Hypothalamus (tissue), 51 donors: ENCODE data around the gene CCDC71.
A peak's percentile ranks its signal among the peaks of the same experiment; 100 is the strongest.

Source experiments
- DNase-seq, 51 donors: peaks; one replicate each; lab custom pipeline; 2025; lab: John Stamatoyannopoulos, UW

The CCDC71 gene

DNA sequence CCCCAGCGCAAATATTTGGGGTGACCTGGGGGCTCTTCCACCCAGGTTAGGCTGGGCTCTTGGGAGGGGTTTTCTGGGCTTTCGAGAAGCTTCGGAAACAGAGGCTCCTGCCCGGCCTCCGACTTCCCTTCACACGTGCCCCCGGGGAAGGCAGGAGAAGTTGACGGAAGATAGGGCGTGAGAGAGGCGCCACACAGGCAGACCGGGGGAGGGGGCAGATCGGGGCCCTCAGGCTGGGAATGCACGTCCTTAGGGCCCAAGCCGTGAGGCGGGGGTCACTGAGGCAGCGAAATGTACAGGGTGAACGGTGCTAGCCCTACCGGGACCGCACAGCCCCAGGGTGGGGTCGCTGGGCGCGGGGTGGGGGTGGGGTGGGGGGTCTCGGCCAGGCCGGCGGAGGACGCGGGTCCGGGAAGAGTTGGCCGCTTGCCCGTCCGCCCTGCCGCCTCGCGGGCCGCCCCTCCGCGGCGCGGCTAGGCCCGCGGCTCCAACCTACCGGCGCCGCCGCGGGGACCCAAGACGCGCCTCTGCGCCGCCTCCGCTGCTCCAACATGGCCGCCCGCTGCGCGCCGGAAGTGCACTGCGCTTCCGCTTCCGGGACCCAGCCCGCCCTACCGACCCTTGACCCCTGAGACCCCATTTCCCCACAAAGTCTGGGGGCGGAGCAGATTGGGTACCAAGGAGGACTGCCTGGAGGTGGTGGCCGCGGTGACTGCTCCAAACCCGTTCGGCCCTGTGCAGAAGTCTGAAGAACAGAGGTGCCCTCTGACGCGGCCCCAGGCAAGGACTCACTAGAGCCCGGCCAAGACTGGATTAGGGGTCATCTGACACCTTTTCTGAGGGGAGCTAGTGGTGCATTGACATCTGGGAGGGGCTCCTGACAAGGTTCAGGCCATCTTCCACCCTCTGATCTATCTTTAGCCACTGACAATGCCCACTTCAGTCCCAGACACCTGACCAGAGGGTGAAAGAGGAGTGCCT is at the start of gene CCDC71:
Gene CCDC71, minus strand, starts transcription at position 561 of the 981 bp plus-strand sequence. CDS start 2,123 bp downstream, outside the sequence.
- peak in 50 of 51 donors; percentile 2 to 73 (median 46) for DNase-seq

DNA sequence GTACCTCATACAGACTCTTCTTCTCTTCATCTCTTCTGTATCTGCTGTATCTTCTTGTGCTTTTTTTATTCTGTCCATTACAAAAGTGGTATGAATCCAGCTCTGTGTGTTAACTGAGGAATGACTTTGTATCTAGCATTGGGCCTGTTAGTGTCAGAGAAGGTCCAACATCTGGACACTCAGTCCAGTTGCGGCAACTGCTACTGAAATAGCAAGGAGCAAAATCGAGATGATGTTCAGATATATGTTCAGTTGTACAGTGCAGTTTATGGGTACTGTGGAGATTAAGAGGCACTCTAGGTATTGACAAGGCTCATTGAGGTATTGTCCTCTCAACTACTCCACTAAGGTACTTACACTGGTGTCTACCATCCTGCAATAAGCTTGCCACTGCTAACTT is 47.9 kb upstream of the CCDC71 start:
- DNase-seq, result no peak

DNA sequence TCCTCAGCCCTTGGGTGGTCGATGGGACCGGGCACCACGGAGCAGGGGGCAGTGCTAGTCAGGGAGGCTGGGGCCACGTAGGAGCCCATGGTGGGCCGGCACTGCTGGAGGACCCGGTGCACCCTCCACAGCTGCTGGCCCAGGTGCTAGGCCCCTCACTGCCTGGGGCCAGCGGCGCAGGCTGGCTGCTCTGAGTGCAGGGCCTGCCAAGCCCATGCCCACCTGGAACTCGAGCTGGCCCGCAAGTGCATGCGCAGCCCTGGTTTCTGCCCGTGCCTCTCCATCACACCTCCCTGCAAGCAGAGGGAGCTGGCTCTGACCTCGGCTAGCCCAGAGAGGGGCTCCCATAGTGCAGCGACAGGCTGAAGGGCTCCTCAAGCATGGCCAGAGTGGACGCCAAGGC is 47.4 kb upstream of the CCDC71 start:
- no peak for DNase-seq

DNA sequence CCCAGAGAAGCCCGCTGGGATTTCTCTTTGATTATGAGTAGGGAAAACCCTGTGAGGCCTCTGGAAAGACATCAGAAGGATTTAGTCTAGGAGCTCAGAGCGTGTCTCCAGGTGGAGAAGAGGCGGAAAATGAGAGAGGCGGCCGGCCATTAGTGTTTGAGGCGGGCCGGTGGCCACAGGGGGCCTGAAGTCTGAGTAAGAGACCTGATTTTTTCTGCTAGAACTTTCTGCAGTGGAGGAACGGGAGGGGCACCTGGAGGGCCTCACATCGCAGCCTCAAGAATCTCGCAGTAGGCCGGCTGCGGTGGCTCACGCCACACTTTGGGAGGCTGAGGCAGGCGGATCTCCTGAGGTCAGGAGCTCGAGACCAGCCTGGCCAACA is 33.8 kb upstream of the CCDC71 start:
- DNase-seq, result no peak

DNA sequence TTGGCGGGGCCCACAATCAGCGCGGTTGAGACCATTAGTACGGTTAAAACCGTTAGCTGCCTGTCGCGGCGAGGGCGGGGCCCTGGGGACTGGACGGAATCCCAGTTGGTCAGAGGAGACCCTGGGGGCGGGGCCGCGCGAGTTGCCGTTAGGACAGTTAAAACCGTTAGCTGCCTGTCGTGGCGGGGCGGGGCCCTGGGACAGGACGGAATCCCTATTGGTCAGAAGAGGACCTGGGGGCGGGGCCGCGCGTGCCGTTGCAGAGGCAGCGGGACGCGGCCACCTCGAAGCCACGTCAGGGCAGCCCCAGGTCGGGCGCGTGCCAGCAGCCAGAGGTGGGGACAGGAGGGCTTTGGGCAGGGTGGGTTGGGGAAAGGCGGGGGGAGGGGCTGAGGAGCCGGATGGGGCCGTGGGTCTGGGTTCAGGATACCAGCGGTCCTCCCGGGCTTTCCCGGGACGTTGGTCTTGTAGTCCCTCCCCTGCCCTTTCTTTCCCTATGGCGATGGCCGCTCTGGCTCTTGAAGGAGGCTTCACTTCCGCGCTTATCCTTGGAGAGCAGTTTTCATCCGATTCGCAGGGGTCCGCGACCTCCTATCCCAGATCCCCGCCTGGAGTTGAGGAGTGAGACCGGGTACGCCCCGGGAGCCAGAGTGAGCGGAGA is 33.2 kb upstream of the CCDC71 start:
- peak in 40 of 51 donors; percentile 7 to 85 (median 49) for DNase-seq

DNA sequence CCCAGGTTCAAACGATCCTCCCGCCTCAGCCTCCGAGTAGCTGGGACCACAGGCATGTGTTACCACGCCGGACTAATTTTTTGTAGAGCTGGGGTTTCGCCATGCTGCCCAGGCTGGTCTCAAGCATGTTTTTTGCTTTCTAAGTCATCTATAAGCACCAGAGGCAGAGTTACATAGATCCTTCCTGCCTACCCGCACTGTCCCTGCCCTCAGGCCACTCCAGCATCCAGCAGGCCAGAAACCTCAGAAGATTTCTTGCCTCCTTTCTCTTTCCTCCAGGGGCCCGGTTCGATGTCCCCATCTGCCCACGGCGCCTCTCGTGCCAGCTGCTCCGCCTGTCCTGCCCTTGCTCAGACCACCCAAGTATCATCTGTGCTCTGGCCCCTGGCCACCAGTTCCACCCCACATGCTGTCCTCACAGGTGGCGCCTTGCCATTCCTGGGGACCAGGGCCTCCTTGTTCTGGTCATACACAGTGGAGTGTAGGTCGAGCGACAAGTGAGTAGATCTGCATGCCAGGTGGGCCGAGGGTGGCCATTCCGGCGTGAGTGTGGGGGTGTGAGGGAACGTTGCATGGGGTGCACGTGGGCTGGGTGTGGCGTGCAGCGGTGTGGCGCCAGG is 32.6 kb upstream of the CCDC71 start:
- no peak for DNase-seq

DNA sequence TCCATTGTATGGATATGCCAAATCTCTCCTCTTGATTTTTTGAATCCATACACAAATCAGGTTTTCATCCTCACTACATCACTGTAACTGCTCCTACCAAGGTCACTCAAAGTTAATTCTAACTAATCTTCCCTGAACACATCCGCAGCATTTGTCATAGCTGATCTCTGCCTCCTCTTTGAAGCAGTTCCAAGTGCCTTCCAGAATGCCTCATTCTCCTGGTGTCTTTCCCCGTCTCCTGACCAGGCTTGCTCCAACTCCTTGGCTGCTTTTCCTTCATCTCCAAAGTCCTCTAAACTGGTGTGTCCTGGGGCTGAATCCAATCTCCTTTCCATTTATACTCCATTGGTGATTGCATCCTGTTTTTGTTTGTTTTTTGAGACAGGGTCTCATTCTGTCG is 32.0 kb upstream of the CCDC71 start:
- no peak for DNase-seq

DNA sequence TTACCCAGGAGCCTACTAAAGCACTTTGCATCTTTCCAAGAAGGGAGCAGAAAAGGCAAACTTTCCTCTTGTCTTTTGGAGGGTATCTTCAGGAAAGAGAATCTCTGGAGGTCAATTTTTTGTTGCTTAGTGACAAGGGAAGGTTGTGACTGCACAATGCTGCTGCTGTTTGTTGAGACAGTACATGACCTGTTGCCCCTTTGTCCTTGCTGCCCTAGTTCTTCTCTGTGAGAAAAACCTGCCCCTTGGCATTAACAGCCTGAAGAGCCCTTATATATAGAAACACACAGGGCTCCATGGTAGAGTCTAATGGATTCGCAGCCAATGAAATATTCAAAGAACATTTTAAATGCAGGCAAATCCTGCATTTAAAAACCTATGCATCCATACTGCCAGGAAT is 25.6 kb upstream of the CCDC71 start:
- DNase-seq, result no peak

DNA sequence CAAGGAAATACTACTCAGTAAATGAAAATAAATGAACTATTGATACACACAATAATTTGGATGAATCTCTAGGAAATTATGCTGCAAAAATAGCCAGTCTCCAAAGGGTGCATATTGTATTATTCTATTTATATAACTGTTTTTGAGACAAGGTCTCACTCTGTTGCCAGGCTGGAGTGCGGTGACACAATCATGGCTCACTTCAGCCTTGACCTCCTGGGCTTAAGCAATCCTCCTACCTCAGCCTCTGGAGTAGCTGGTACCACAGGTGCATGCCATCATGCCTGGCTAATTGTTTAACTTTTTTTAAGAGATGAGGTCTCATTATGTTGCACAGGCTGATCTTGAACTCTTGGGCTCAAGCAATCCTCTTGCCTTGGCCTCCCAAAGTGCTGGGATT is 17.7 kb upstream of the CCDC71 start:
- no peak for DNase-seq

DNA sequence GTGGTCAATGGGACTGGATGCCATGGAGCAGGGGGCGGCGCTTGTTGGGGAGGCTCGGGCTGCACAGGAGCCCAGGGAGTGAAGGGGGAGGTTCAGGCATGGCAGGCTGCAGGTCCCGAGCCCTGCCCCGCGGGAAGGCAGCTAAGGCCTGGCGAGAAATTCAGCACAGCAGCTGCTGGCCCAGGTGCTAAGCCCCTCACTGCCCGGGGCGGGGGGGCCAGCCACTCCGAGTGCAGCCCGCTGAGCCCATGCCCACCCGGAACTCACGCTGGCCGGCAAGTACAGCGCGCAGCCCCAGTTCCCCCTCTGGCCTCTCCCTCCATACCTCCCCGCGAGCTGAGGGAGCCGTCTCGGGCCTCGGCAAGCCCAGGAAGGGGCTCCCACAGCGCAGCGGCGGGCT is 16.6 kb upstream of the CCDC71 start:
- DNase-seq, result no peak

DNA sequence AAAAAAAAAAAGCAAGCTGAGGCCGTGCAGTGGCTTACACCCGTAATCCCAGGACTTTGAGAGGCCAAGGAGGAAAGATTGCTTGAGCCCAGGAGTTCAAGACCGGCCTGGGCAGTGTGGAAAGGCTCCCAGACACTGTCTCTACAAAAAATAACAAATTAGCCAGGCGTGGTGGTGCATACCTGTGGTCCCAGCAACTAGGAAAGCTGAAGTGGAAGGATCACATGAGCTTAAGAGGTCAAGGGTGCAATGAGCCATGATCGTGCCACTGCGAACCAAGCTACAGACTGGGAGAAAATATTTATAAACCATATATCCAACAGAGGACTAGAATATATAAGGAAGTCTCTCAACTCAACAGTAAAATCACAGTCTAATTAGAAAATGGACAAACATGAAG is 15.2 kb upstream of the CCDC71 start:
- no peak for DNase-seq

DNA sequence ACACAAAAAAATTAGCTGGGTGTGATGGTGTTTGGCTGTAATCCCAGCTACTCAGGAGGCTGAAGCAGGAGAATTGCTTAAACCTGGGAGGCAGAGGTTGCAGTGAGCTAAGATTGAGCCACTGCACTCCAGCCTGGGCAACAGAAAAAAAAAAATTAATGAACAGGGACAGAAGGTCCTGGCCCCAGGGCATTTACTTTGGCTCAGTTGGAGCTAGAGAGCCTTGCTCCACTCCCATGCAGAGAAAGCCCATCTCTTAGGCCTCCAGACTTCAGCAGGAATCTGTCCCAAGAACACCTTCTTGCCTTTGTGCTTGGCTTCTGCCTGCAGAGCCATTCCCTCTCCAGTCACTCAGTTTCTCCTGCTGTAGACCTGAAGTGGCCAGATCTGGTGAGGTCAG is 14.0 kb upstream of the CCDC71 start:
- no peak for DNase-seq

DNA sequence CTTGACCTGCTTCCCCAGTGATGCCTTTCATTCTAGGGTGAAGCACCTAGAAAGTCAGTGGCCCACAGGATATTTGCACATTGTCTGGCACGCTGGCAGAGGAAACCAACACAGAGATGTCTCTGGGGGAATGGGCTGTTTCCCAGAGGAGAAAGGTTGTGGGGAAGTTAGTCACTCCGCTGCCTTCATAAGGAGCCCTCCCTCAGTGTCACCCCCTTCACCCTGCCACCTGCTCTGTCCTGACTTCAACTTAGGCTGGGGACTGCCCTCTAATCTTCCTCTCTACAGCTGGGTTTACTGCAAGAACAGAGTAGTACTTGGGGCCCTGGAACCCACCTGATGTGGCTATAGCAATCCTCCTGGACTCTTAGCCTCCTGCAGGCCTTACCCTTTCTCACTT is 10.9 kb upstream of the CCDC71 start:
- no peak for DNase-seq

DNA sequence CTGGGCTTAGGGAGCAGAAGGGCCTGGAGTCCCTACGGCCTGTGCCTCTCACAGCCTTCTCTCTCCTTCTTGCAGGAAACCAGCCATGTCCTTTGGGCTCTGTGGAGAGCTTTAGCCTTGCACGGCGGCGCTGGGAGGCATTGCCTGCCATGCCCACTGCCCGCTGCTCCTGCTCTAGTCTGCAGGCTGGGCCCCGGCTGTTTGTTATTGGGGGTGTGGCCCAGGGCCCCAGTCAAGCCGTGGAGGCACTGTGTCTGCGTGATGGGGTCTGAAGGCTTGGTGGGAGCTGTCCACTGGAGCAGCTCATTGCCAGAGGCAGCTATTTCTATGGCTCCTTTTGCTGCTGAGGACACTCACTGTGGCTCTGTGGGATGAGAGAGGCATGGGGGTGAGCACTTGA is 9.4 kb upstream of the CCDC71 start:
- DNase-seq, result no peak

DNA sequence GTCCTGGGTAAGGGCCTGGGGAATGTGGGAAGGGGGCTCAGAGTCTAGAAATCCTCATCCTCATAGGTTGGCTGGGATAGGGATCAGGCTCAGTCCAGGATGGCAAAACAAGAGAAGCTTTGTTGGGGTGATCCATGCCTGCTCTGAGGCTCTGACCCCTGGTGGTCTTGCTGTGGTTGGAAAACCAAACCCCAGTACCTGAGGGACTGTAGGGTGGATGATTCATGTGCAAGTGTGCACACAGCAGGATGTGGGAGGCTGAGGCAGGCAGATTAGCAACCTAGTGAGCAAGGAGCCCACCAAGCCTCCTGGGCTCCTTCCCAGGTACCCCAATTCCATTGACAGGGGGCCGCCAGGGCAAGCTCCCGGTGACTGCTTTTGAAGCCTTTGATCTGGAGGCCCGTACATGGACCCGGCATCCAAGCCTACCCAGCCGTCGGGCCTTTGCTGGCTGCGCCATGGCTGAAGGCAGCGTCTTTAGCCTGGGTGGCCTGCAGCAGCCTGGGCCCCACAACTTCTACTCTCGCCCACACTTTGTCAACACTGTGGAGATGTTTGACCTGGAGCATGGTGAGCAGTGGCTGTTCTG is 8.4 kb upstream of the CCDC71 start:
- peak in 1 of 51 donors; percentile 15 for DNase-seq

DNA sequence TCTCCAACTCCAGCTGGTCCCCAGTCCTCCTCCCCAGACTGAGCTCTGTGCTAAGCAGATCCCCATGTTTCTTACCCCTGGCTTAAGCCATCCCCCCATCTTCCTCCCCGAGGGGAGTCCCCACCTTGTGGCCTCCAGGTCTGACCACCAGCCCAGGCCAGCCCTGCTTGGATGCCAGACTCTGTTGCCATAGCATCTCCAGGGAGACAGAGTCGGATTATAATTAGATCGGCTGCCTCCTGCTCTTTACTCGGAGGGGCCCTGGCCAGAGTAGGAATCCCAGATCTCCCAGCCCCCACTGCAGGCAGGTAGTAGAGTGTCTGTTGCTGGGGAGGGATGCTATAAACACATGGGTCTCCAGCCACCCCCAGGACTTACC is 7.7 kb upstream of the CCDC71 start:
- peak in 5 of 51 donors; percentile 11 to 48 (median 13) for DNase-seq

DNA sequence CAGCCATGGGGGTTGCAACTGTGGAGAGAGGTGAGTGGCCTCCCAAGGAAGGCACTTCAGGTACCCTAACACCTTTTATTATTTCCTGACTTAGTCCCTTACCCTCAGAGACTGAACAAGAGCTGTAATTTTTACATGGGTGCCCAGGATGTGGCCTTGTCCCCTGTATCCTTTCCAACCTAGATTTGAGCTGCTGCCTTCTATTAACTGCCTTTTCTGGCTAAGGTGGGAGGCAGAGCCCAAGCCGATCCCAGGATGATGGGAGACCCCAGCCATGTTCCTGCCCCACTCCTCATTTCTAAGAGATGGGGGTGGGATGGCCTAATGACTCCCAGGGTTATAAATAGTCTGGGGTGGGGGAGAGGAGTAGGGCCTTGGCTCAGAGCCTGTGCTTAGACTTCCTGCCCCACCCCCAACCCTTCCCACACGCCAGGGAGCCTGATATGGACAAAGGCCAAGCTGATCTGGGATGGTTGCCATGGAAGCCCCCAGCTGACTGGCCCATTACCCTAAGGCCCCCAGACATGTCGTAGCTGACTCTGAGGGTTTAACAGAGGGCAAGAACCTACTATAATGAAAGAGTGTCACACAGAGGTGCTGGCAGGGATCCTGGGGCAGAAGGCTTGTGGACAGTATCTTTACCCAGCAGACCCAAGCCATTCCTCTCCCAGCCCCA is 7.1 kb upstream of the CCDC71 start:
- DNase-seq, result peak in 2 of 51 donors; percentile 8 to 10

DNA sequence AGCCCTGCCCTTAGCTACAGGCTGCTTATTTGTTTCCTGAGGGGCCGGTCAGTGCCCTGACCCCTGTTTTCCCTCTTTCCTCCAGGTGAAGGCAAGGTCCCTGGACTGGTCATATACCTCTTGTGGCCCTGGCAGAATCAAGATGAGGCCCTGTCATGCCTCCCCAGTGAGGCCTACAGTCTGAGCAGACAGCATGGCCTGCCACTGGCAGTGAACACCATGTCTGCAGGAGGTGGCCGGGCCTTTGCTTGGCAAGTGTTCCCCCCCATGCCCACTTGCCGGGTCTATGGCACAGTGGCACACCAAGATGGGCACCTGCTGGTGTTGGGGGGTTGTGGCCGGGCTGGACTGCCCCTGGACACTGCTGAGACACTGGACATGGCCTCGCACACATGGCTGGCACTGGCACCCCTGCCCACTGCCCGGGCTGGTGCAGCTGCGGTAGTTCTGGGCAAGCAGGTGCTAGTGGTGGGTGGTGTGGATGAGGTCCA is 6.5 kb upstream of the CCDC71 start:
- peak in 3 of 51 donors; percentile 6 to 10 (median 10) for DNase-seq

DNA sequence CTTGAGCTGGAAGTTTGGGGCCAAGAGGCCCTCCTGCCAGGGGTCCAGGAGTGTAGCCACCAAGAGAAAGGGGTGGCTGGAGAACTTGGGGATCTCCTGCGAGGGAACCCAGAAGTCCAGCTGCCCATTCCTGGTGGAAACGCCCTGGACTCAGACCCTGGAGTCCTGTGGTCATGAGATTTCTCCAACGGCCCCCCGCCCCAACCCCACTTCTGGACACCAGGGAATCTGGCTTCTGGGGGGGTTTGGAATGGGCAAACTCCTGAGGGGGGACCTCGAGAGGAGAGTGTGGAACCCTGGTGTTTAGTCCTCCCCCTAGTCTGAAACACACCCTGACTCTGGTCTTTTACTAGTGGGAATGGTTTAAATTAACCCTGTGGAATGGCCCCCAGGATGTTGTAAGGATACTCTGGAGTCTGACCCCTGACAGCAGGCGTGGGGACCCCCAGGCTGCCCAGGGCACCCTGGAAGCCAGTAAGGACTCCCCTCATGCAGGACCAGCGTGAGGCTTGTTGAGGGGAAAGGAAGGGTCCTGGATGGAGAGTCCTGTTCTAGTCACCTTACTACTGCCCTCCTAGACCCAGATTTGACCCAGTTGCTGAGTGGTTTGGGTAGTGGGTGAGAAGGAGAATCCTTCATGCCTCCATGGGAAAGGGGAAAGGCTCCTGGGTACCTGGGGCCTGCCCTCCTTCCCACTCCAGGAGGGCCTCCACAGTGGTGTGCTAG is 5.8 kb upstream of the CCDC71 start:
- peak in 1 of 51 donors; percentile 25 for DNase-seq
